Hindlimb muscle (tissue), 1 donor: ENCODE measurements around the gene ITGAE. TPM values are rescaled to one million over a fixed set of nuclear protein-coding genes. Genes with fewer than 3 reads are reported as not detected.
A peak's percentile ranks its signal among the peaks of the same experiment; 100 is the strongest.

Source experiments
- DNase-seq: peaks from one replicate; pipeline ENCODE4 v3.0.0-alpha.2; 2013
- polyA plus RNA-seq: library from polyadenylated mRNA; unstranded; fragments of 120-200 nt; gene quantifications from one replicate; pipeline ENCODE4 v1.2.1, GENCODE V29; 2013; ENCODE audit not compliant: insufficient read length

ITGAE gene
- polyA plus RNA-seq, 1 donor = 29.2 TPM

- no peak for DNase-seq
These were observed 17.8 kb upstream of the ITGAE start for GRCh38 chr17:3818786-3819185.

DNA sequence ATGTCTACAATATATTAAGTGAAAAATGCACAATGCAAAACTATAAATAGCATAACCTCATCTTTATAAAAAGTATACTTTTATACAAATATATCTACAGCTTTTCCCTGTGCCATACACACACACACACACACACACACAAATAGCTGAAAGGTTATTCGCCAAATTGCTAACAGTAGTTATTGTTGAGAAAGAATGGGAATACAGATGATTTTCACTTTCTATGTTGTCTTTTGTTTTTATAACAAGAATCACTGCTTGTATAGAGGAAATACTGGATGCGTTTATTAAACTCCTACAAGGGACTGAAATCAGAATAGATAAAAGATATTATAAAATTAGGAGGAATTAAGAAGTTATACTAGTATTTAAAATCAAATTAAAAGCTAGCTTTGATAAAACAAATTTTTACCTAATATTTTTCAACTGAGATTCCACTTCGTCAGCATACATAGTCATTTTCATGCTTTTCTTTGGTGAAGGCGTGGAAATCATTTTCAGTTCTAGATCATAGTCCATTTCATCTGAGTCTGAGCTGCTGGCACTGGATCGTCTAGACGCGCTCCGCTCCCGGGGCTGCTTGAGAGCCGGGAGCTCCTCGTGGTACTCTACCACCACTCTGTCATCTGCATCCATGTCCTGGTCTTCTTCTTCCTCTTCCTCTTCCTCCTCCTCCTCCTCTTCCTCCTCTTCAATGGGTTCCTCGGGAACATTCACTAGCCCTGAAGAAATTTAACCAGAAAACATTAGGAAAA lies 17.0 kb upstream of the ITGAE start:
- no peak for DNase-seq

- DNase-seq = no peak
These were observed 14.9 kb upstream of the ITGAE start for GRCh38 chr17:3815925-3816324.

GRCh38 chr17:3815122-3815521 lies 14.1 kb upstream of the ITGAE start:
- DNase-seq = no peak

DNA sequence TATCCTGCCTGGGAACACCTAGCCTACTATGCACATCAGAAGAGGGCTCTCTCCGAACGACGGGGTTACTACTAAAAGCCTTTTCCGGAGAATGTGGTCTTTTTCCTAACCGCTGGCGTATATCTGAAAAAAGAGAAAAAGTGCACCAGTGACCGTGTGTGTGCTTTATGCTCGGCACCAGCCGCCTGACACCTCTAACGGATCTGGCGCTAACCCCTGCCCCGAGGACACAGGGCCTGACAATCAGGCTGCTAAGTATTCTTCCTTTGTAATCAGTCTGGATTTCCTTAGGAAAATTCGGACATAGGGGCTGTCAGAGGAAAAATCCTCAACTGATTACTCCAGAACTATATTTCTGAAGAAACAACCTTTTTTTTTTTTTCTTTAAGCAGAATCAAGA lies 13.4 kb upstream of the ITGAE start:
- DNase-seq = no peak

- DNase-seq = no peak
These were observed 12.2 kb upstream of the ITGAE start for GRCh38 chr17:3813171-3813570.

GRCh38 chr17:3812771-3813170 lies 11.8 kb upstream of the ITGAE start:
- DNase-seq = no peak

GRCh38 chr17:3812284-3812683 lies 11.3 kb upstream of the ITGAE start:
- DNase-seq = no peak

DNA sequence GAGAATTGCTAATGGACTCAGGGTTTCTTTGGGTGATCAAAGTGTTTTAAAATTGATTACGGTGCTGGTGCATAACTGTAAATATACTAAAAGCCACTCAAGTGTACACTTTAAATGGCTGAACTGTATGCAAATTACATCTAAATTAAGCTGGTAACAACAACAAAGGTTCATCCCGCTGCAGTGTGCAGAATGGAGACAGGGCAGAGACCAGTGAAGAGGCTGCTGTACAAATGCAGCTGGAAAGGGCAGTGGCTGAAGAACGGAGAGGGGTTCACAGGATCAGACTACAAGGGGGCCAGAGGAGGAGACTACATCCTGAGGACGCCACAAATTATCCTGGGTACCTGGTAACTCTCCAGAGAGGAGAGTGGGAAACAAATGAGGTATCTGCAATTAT lies 9.0 kb upstream of the ITGAE start:
- DNase-seq = no peak

DNA sequence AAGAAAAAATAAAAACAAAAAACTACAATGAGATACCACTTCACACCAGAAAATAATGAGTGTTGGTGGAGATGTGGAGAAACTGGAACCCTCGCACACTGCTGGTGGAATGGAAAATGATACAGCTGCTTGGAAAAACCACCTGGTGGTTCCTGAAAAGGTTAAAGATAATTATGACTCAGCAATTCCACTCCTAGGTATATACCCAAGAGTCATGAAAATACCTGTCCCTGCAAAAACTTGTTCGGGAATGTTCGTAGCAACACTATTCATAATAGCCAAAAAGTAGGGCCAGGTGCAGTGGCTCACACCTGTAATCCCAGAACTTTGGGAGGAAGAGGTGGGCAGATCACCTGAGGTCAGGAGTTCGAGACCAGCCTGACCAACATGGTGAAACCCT lies 8.1 kb upstream of the ITGAE start:
- DNase-seq = no peak

- no peak for DNase-seq
These were observed 7.7 kb upstream of the ITGAE start for GRCh38 chr17:3808701-3809100.

DNA sequence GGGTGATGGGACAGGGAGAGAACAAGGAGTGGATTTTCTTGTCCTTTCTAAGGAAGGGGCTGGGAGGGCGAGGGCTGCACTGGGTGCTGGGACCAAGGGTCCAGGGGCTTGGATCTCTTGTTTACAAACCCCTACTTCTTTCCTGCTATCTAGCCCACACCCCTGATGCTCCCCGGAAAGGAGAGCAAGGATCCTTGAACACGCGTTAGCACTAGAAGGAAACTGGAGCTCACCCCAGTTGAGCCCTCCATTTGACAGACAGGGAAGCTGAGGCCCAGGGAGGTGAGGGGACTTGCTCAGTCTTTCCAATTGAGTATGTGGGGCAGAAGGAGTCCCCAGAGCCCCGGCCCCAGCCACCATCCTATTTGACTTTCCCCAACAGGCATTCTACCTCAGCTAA lies 4.6 kb upstream of the ITGAE start:
- DNase-seq = no peak

GRCh38 chr17:3804503-3804931 lies 3.5 kb upstream of the ITGAE start:
- no peak for DNase-seq

GRCh38 chr17:3803308-3803640 lies 2.3 kb upstream of the ITGAE start:
- no peak for DNase-seq

DNA sequence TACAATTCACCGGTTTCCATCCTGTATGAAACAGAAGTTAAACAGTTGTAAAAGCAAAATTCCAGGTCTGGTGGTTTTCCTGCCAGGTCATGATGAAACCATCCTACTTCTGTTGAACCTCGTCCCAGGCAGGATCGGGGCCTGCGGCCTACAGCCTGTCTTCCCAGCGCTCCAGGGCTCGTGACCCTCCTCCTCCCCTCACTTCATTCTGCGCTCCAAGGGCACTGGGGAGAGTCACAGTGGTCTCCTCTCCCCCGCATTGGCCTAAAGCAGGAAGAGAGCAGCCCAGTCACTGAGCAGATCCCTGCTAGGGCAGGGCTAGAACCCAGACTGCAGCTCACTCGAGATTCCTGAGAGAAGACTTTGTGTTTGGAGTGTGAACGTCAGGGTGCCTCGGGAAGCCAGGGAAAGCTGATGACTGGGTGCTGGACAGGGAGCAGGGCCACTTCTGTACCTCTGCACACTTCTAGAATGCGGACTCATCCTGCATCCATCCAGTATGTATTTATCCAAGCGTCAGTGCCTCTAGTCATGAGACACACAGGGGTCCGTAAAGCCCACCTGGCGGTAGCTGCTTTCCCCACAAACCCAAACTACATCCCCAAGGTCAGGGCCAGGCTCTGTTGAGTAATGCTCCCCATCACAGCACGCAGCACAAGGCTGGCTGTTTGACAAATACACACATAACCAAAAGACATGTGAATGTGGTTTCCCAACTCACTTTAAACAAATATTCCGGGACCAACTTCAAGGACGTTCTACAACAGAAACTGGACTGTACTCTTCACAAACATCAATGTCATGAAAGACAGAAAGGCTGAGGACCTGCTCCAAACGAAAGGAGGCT lies 1.7 kb upstream of the ITGAE start:
- DNase-seq = peak; percentile 52

DNA sequence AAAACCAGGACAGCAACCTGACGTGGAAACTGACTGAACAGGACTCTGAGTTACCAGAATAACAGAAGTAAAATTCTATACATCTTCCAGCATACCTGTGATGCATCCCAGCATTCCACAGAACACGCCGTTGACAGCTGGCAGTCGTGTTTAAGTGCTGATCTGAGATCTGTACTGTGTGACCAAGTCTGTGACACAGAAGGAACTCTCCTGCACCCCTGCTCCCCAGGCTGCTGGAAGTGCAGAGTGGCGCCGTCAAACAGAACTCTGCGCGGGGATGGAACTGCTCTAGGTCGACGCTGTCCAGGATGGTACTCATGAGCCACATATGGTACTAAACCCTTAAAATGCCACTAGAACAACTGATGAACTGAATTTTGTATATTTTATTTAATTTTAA lies 804 bp upstream of the ITGAE start:
- no peak for DNase-seq

- DNase-seq = no peak
These were observed 359 bp upstream of the ITGAE start for GRCh38 chr17:3801347-3801746.

DNA sequence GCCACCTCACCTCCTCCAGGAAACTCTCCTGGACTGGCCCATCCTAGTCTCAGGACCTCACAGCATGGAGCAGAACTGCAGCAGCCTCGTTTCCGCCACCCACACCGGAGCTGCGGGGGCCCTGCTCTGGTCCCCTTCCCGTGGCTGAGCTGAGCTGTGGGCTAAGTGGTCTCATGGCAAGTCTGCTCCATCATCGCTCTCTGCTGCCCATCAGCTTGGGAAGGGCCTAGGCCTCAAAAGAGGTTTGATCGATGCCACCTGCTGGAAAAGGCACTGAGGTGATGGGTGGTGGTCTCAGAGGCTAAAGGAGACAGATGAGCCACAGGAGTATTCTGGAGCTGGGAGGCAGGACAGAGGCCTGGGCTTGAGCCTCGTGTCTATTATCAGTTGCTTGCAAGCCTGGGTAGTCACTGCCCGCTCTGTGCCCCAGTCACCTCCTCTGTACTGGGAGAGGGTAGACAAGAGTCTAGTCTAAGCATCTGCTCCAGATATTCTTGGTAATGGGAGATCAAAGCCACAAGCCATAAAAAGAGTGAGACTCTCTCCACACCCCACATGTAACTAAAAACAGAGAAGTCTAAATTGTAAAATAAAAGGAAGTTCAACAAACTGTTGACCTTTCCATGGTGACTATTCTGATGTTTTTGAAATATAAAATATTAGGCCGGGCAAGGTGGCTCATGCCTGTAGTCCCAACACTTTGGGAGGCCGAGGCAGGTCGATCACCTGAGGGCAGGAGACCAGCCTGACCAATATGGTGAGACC lies 1.6 kb downstream of the ITGAE start:
- no peak for DNase-seq

DNA sequence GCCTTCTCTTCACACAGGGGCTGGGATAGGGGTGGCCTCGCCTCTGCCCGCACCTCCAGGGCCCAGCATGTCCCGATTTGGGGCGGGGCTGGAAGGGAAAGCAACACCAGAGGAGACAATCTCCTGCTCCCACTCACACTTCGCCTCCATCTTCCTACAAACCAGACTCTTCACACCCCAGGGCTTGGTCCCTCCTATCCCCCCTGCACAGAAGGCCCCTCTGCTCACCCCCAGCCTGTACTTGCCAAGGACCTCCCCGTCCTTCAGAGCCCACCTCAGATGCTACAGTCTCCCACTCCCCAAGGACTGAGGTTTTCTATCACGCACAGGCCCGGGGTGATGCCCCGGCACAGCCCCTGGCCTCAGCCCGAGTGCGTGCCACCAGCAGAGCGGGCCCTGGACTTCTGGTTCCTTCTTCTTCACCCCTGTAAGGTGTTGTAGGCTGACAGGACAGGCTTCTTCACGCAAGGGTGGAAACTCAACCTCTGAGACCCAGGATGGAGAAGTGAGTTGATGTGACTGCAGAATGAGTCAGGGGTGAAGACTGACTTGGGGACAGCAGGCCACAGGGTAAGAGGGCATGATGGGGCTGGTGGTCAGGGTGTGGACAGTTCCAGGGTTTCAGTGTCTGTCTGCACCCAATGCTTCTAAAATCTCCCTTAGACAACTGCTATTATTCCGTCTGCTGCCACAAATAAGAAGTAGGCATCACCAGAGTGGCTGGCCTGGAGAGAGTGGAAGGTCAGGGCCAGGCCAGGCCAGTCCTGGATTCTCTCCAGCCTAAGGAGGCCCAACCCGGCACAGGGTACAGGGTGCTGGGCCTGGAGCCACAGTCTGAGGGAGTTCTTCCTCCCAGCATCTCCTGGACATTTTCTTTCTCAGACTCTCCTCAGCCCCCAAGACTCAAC lies 2.5 kb downstream of the ITGAE start:
- DNase-seq = no peak

DNA sequence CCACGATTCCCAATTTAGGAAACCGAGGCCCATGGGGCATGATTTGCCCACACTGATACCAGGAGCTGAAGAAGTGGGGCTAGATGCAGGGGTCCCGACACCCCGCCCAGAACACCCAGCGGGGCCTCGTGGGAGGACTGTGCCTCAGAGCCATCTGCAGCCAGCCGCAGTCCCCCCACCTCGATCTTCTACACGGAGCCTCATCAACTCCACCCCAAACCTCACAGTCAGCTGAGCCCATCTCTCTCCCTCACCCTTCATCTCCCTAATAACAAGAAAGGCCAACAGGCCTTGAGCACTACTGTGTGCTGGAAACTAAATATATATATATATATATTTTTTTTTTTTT lies 4.2 kb downstream of the ITGAE start:
- no peak for DNase-seq

DNA sequence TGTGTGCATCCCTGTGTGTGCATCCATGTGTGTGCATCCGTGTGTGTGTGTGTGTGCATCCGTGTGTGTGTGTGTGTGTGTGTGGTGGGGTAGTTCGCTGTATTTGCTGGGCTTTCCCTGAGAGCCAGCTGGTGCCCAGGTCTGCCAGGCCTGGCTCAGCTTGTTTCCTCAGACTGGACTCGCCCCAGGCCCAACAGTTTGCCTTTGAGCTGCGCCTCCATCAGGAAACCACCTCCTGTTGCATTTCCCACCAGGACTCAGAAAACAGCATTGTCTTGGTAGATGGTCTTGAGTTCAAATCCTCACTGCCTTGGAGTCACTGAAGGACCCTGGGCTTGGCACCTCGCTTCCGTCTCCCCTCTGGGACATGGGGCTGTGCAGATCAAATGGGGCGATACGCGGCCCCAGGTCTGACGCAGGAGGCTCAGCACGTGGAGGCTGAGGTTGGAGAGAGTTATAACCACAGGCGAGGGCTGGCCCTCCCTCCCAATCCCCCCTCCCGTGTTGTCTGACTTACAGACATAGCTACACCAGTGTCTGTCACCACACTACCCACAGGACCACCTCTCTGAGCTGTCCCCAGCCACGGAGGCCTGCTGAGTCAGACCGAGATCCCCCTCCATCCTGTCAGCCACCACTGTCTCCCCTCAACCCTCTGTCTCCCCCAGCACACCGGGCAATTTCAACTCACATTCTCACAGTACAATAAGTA lies 4.7 kb downstream of the ITGAE start:
- DNase-seq = no peak
